ENCODE data around the gene GH1. TPM values are rescaled to one million over a fixed set of nuclear protein-coding genes. Genes with fewer than 3 reads are reported as not detected.
"Not testable (repeated sequence)": the region's sequence is repeated elsewhere in the genome, so short reads cannot be mapped to it uniquely, and the experiment has no call there.

The GH1 gene
- total RNA-seq, 2 donors from 2014 or later = 0.56 TPM; not detected in 1

GRCh38 chr17:63922402-63922801, 3.8 kb upstream of the GH1 start:
- H3K4me1 Mint-ChIP-seq; H3K36me3 Mint-ChIP-seq (ENCODE audit: low read depth); H3K4me3 Mint-ChIP-seq; ATAC-seq (replicated peaks); H3K27ac Mint-ChIP-seq; H3K9me3 Mint-ChIP-seq; H3K27me3 Mint-ChIP-seq: not testable (repeated sequence)

- not testable (repeated sequence) for H3K36me3 Mint-ChIP-seq (ENCODE audit: low read depth); ATAC-seq (replicated peaks); H3K9me3 Mint-ChIP-seq; H3K4me3 Mint-ChIP-seq; H3K27me3 Mint-ChIP-seq; H3K4me1 Mint-ChIP-seq; H3K27ac Mint-ChIP-seq
Measured at GRCh38 chr17:63920779-63921178, 2.1 kb upstream of the GH1 start.

- H3K27ac Mint-ChIP-seq; H3K9me3 Mint-ChIP-seq; H3K36me3 Mint-ChIP-seq (ENCODE audit: low read depth); H3K27me3 Mint-ChIP-seq; H3K4me1 Mint-ChIP-seq; ATAC-seq (replicated peaks); H3K4me3 Mint-ChIP-seq: not testable (repeated sequence)
Measured at GRCh38 chr17:63920050-63920449, 1.4 kb upstream of the GH1 start.

DNA sequence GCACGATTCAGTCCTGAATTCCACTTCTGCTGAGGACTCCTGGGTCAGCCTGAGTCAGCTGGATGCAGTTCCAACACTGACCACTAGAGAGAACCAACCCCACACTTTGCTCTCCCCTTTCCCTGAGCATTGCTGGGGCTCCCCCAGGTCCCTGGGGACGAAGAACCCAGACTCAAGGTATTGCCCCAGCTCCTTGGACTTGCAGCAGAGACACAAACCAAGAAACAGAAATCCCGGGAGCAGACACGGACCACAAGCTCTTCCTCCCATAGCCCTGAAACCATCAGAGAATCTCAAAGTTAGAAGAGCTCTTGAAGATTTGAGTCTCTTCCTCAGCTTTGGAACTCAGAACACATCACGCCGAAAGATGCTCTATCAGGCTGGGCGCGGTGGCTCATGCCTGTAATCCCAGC, 678 bp upstream of the GH1 start:
- ATAC-seq (replicated peaks) = peak; percentile 98
- Mint-ChIP-seq H3K27me3 (no peaks in the 10 kb centered on the region), H3K4me1 (peaks cover 6% of the 10 kb centered on the region), H3K27ac (peak overlapping the region; percentile 27), H3K36me3 (ENCODE audit: low read depth) (no peaks in the 10 kb centered on the region), H3K9me3 (no peaks in the 10 kb centered on the region), H3K4me3 (no peak overlapping the region)

GRCh38 chr17:63918305-63918704, 334 bp downstream of the GH1 start:
- Mint-ChIP-seq H3K4me3 (no peak overlapping the region), H3K36me3 (ENCODE audit: low read depth) (no peaks in the 10 kb centered on the region), H3K4me1 (peaks cover 6% of the 10 kb centered on the region), H3K9me3 (no peaks in the 10 kb centered on the region), H3K27me3 (no peaks in the 10 kb centered on the region), H3K27ac (no peak overlapping the region)
- no peak for ATAC-seq (replicated peaks)

- Mint-ChIP-seq H3K4me1 (peaks cover 6% of the 10 kb centered on the region), H3K27me3 (no peaks in the 10 kb centered on the region), H3K27ac (no peak overlapping the region), H3K4me3 (no peak overlapping the region), H3K9me3 (no peaks in the 10 kb centered on the region), H3K36me3 (ENCODE audit: low read depth) (no peaks in the 10 kb centered on the region)
- ATAC-seq (replicated peaks) = no peak
Measured at GRCh38 chr17:63917646-63918045, 993 bp downstream of the GH1 start.

DNA sequence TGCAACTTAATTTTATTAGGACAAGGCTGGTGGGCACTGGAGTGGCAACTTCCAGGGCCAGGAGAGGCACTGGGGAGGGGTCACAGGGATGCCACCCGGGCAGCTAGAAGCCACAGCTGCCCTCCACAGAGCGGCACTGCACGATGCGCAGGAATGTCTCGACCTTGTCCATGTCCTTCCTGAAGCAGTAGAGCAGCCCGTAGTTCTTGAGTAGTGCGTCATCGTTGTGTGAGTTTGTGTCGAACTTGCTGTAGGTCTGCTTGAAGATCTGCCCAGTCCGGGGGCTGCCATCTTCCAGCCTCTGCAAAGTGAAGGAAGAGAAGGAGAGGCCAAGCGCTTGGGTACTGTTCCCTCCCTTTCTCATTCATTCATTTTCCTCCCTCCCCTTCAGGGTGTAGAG, 1.4 kb downstream of the GH1 start:
- not testable (repeated sequence) for H3K27ac Mint-ChIP-seq; H3K27me3 Mint-ChIP-seq; H3K9me3 Mint-ChIP-seq; ATAC-seq (replicated peaks); H3K4me1 Mint-ChIP-seq; H3K36me3 Mint-ChIP-seq (ENCODE audit: low read depth); H3K4me3 Mint-ChIP-seq

- no peak overlapping the region for H3K27ac Mint-ChIP-seq
- no peaks in the 10 kb centered on the region for H3K27me3 Mint-ChIP-seq
- H3K4me1 Mint-ChIP-seq = peaks cover 6% of the 10 kb centered on the region
- H3K4me3 Mint-ChIP-seq = no peak overlapping the region
- H3K36me3 Mint-ChIP-seq (ENCODE audit: low read depth) = no peaks in the 10 kb centered on the region
- ATAC-seq (replicated peaks) = no peak
- H3K9me3 Mint-ChIP-seq = no peaks in the 10 kb centered on the region
Measured at GRCh38 chr17:63916566-63917185, 2.0 kb downstream of the GH1 start.

GRCh38 chr17:63915753-63916152, 2.9 kb downstream of the GH1 start:
- not testable (repeated sequence) for H3K27ac Mint-ChIP-seq

GRCh38 chr17:63914471-63914870, 4.2 kb downstream of the GH1 start:
- H3K36me3 Mint-ChIP-seq (ENCODE audit: low read depth) = no peaks in the 10 kb centered on the region
- peaks cover 6% of the 10 kb centered on the region for H3K4me1 Mint-ChIP-seq
- no peaks in the 10 kb centered on the region for H3K27me3 Mint-ChIP-seq
- no peak for ATAC-seq (replicated peaks)
- H3K27ac Mint-ChIP-seq = no peak overlapping the region
- H3K4me3 Mint-ChIP-seq = no peak overlapping the region
- no peaks in the 10 kb centered on the region for H3K9me3 Mint-ChIP-seq

More at GRCh38 chr17:63915753-63916152, 2.9 kb downstream of the GH1 start:
- not testable (repeated sequence) for H3K27me3 Mint-ChIP-seq; H3K9me3 Mint-ChIP-seq; ATAC-seq (replicated peaks); H3K4me3 Mint-ChIP-seq; H3K4me1 Mint-ChIP-seq; H3K36me3 Mint-ChIP-seq (ENCODE audit: low read depth)

DNA sequence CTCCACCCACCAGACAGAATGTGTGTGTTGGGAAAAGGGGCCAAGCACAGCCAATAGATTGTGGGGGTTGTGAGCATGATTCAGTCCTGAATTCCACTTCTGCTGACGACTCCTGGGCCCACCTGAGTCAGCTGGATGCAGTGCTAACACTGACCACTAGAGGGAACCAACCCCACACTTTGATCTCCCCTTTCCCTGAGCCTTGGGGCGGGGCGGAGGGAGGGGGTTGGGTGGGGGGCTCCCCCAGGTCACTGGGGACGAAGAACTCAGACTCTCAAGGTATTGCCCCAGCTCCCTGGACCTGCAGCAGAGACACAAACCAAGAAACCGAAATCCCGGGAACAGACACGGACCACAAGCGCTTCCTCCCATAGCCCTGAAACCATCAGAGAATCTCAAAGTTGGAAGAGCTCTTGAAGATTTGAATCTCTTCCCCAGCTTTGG, 7.0 kb downstream of the GH1 start:
- H3K9me3 Mint-ChIP-seq = no peaks in the 10 kb centered on the region
- no peak overlapping the region for H3K4me3 Mint-ChIP-seq
- ATAC-seq (replicated peaks) = peak; percentile 64
- H3K4me1 Mint-ChIP-seq = no peaks in the 10 kb centered on the region
- H3K36me3 Mint-ChIP-seq (ENCODE audit: low read depth) = no peaks in the 10 kb centered on the region
- H3K27ac Mint-ChIP-seq = no peak overlapping the region
- no peaks in the 10 kb centered on the region for H3K27me3 Mint-ChIP-seq

DNA sequence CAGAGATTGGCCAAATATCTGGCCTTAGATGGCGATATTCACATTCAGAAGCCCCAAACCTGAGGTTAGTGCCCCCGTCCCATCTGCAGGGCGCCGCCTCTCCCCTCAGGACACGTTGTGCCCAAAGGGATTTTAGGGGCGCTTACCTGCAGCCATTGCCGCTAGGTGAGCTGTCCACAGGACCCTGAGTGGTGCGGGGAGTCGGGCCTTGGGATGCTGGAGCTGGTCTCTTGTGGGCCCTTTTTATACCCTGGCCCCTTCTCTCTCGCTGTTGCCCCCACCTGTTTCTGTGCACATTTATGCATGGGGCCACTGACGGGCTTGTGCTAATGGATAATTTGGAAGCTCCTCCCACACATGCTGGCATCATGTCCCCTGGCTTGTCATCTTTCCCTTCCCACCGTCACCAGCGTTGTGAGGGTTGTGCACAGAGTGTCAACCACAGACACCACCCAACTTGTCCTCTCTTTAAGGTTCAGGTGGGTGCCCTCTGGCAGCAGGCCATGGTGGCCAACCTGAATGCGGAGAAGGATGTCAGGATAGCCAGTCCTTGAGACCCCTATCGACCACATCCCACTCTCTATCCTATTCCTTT, 7.5 kb downstream of the GH1 start, which contains the start of gene CSHL1:
TSS of gene CSHL1 (minus strand) at position 218 of the 595 bp plus-strand sequence. CDS start at position 156, 62 bp downstream.
- H3K27ac Mint-ChIP-seq = peak within 1 kb of the TSS; percentile 73
- no peaks in the 10 kb centered on the region for H3K4me1 Mint-ChIP-seq
- no peaks in the 10 kb centered on the region for H3K27me3 Mint-ChIP-seq
- no peaks in the 10 kb centered on the region for H3K36me3 Mint-ChIP-seq (ENCODE audit: low read depth)
- no peak for ATAC-seq (replicated peaks)
- no peak within 1 kb of the TSS for H3K4me3 Mint-ChIP-seq
- H3K9me3 Mint-ChIP-seq = no peaks in the 10 kb centered on the region

- H3K9me3 Mint-ChIP-seq = no peaks in the 10 kb centered on the region
- no peak for ATAC-seq (replicated peaks)
- no peaks in the 10 kb centered on the region for H3K36me3 Mint-ChIP-seq (ENCODE audit: low read depth)
- no peaks in the 10 kb centered on the region for H3K4me1 Mint-ChIP-seq
- no peak overlapping the region for H3K4me3 Mint-ChIP-seq
- H3K27ac Mint-ChIP-seq = no peak overlapping the region
- no peaks in the 10 kb centered on the region for H3K27me3 Mint-ChIP-seq
Measured at GRCh38 chr17:63910096-63910495, 8.5 kb downstream of the GH1 start.

DNA sequence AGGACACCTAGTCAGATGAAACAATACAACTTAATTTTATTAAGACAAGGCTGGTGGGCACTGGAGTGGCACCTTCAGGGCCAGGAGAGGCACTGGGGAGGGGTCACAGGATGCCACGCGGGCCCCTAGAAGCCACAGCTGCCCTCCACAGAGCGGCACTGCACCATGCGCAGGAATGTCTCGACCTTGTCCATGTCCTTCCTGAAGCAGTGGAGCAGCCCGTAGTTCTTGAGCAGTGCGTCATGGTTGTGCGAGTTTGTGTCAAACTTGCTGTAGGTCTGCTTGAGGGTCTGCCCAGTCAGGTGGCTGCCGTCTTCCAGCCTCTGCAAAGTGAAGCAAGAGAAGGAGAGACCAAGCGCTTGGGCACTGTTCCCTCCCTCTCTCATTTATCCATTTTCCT, 9.1 kb downstream of the GH1 start:
- H3K27ac Mint-ChIP-seq; H3K36me3 Mint-ChIP-seq (ENCODE audit: low read depth); H3K9me3 Mint-ChIP-seq; H3K4me1 Mint-ChIP-seq; ATAC-seq (replicated peaks); H3K4me3 Mint-ChIP-seq; H3K27me3 Mint-ChIP-seq: not testable (repeated sequence)

DNA sequence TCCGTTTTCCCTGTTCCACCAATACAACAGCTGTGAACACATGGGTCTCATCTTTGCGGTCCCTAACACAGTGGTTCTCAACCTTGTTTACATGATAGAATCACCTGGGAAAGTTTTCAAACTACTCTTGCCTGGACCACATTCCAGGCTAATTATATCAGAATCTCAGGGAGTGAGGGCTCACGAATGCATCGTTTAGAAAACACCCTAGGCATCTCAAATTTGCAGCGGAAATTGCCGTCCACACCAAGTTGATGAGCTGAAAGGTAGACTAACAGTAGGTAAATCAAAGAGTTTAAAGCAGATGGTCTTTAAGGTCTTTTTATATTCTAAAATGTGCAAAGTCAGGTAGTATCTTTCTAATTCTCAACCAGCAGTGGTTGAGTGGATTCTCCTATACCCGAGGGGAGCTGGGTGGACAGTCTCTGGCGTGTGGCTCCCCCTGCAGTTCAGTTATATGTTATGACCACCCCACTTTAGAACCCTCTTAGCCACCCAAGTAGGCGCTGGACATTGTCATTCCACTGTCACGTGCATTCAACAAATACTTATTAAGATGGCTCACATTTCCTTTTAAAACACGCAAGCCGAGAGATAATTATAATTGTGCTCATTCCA, 11.4 kb downstream of the GH1 start:
- H3K36me3 Mint-ChIP-seq (ENCODE audit: low read depth); H3K27ac Mint-ChIP-seq; H3K4me1 Mint-ChIP-seq; H3K9me3 Mint-ChIP-seq; H3K27me3 Mint-ChIP-seq; H3K4me3 Mint-ChIP-seq: not testable (repeated sequence)
- peak; percentile 65 for ATAC-seq (replicated peaks)
